ENCODE measurements around the gene ARHGAP31. TPM values are rescaled to one million over a fixed set of nuclear protein-coding genes. Genes with fewer than 3 reads are reported as not detected.

Gene ARHGAP31
- total and polyA plus RNA-seq, 2 experiments from 2014 or later, result 1.2 to 4.3 TPM

DNA sequence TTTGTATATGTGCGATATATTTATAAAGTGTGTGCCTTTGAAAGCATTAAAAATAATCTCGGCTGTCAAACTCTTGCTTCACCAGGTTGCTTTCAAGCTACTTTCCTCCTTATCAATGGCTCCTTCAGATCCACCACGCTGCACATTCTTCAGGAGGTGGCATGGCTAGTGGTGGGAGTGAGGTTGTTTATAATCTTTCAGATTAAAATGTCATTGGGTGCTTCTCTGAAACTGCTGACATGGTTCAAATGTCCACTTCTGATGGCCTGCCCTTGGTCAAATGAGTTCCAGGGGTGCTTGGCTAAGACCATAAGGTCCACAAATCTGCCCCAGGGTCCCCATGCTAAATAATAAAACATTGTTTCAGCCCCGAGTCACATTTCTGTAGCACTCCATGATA is 36.7 kb downstream of the ARHGAP31 start:
- H3K4me1 Mint-ChIP-seq, result peaks cover 16% of the 10 kb centered on the region
- Histone ChIP-seq H3K9me2 (ENCODE audit: insufficient read depth) (no peaks in the 10 kb centered on the region; the same call in none of the 2 replicates), H4K20me1 (replicated peaks; ENCODE audit: insufficient read depth) (no peaks in the 10 kb centered on the region), H2AFZ (no peak overlapping the region), H3K4me3 (no peak overlapping the region), H3K27ac (ENCODE audit: low read depth) (no peak overlapping the region), H3K27me3 (ENCODE audit: insufficient read depth) (no peaks in the 10 kb centered on the region), H3K4me2 (no peak overlapping the region), H3K79me2 (replicated peaks; ENCODE audit: insufficient read depth) (no peaks in the 10 kb centered on the region), H3K36me3 (ENCODE audit: insufficient read depth) (no peaks in the 10 kb centered on the region), H3F3A (replicated peaks; ENCODE audit: low read depth) (no peaks in the 10 kb centered on the region; the same call in 1 of the 2 replicates), H3K4me1 (ENCODE audit: insufficient read depth) (peaks cover 11% of the 10 kb centered on the region)
- no peaks in the 10 kb centered on the region for H3K9me3 Mint-ChIP-seq
- no peak overlapping the region for H3K27ac Mint-ChIP-seq
- no peaks in the 10 kb centered on the region for H3K36me3 Mint-ChIP-seq (ENCODE audit: low read depth)
- H3K4me3 Mint-ChIP-seq, result no peak overlapping the region
- no peak for TF ChIP-seq STAT1 (IDR thresholded peaks at IDR 0.05; ENCODE audit: unreplicated experiment)
- no peak for TF ChIP-seq ZNF114 (CRISPR knock-in tag; IDR thresholded peaks at IDR 0.05)
- no peak for TF ChIP-seq POLR2AphosphoS5 (IDR thresholded peaks at IDR 0.05; ENCODE audit: low read depth)
- no peak for TF ChIP-seq CTCF (conservative IDR thresholded peaks at IDR 0.05; ENCODE audit: low read depth in 2 of 2)
- TF ChIP-seq ZNF331 (CRISPR knock-in tag; IDR thresholded peaks at IDR 0.05; ENCODE audit: low read depth), result no peak
- no peak for TF ChIP-seq NANOG (IDR thresholded peaks at IDR 0.05; ENCODE audit: borderline replicate concordance)
- TF ChIP-seq CREB1 (CRISPR knock-in tag; IDR thresholded peaks at IDR 0.05; ENCODE audit: low read depth), result no peak
- TF ChIP-seq, protein P1, sequence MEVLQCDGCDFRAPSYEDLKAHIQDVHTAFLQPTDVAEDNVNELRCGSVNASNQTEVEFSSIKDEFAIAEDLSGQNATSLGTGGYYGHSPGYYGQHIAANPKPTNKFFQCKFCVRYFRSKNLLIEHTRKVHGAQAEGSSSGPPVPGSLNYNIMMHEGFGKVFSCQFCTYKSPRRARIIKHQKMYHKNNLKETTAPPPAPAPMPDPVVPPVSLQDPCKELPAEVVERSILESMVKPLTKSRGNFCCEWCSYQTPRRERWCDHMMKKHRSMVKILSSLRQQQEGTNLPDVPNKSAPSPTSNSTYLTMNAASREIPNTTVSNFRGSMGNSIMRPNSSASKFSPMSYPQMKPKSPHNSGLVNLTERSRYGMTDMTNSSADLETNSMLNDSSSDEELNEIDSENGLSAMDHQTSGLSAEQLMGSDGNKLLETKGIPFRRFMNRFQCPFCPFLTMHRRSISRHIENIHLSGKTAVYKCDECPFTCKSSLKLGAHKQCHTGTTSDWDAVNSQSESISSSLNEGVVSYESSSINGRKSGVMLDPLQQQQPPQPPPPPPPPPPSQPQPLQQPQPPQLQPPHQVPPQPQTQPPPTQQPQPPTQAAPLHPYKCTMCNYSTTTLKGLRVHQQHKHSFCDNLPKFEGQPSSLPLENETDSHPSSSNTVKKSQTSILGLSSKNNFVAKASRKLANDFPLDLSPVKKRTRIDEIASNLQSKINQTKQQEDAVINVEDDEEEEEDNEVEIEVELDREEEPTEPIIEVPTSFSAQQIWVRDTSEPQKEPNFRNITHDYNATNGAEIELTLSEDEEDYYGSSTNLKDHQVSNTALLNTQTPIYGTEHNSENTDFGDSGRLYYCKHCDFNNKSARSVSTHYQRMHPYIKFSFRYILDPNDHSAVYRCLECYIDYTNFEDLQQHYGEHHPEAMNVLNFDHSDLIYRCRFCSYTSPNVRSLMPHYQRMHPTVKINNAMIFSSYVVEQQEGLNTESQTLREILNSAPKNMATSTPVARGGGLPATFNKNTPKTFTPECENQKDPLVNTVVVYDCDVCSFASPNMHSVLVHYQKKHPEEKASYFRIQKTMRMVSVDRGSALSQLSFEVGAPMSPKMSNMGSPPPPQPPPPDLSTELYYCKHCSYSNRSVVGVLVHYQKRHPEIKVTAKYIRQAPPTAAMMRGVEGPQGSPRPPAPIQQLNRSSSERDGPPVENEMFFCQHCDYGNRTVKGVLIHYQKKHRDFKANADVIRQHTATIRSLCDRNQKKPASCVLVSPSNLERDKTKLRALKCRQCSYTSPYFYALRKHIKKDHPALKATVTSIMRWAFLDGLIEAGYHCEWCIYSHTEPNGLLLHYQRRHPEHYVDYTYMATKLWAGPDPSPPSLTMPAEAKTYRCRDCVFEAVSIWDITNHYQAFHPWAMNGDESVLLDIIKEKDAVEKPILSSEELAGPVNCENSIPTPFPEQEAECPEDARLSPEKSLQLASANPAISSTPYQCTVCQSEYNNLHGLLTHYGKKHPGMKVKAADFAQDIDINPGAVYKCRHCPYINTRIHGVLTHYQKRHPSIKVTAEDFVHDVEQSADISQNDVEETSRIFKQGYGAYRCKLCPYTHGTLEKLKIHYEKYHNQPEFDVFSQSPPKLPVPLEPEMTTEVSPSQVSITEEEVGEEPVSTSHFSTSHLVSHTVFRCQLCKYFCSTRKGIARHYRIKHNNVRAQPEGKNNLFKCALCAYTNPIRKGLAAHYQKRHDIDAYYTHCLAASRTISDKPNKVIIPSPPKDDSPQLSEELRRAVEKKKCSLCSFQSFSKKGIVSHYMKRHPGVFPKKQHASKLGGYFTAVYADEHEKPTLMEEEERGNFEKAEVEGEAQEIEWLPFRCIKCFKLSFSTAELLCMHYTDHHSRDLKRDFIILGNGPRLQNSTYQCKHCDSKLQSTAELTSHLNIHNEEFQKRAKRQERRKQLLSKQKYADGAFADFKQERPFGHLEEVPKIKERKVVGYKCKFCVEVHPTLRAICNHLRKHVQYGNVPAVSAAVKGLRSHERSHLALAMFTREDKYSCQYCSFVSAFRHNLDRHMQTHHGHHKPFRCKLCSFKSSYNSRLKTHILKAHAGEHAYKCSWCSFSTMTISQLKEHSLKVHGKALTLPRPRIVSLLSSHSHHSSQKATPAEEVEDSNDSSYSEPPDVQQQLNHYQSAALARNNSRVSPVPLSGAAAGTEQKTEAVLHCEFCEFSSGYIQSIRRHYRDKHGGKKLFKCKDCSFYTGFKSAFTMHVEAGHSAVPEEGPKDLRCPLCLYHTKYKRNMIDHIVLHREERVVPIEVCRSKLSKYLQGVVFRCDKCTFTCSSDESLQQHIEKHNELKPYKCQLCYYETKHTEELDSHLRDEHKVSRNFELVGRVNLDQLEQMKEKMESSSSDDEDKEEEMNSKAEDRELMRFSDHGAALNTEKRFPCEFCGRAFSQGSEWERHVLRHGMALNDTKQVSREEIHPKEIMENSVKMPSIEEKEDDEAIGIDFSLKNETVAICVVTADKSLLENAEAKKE (CRISPR knock-in tag; IDR thresholded peaks at IDR 0.05), result no peak
- TF ChIP-seq, protein P2, sequence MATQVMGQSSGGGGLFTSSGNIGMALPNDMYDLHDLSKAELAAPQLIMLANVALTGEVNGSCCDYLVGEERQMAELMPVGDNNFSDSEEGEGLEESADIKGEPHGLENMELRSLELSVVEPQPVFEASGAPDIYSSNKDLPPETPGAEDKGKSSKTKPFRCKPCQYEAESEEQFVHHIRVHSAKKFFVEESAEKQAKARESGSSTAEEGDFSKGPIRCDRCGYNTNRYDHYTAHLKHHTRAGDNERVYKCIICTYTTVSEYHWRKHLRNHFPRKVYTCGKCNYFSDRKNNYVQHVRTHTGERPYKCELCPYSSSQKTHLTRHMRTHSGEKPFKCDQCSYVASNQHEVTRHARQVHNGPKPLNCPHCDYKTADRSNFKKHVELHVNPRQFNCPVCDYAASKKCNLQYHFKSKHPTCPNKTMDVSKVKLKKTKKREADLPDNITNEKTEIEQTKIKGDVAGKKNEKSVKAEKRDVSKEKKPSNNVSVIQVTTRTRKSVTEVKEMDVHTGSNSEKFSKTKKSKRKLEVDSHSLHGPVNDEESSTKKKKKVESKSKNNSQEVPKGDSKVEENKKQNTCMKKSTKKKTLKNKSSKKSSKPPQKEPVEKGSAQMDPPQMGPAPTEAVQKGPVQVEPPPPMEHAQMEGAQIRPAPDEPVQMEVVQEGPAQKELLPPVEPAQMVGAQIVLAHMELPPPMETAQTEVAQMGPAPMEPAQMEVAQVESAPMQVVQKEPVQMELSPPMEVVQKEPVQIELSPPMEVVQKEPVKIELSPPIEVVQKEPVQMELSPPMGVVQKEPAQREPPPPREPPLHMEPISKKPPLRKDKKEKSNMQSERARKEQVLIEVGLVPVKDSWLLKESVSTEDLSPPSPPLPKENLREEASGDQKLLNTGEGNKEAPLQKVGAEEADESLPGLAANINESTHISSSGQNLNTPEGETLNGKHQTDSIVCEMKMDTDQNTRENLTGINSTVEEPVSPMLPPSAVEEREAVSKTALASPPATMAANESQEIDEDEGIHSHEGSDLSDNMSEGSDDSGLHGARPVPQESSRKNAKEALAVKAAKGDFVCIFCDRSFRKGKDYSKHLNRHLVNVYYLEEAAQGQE (IDR thresholded peaks at IDR 0.05; ENCODE audit: unreplicated experiment), result no peak
- no peak for TF ChIP-seq EZH2phosphoT487 (IDR thresholded peaks at IDR 0.05; ENCODE audit: unreplicated experiment)
- no peak for TF ChIP-seq EZH2 (IDR thresholded peaks at IDR 0.05; ENCODE audit: low read depth, unreplicated experiment)
- TF ChIP-seq, protein P3, sequence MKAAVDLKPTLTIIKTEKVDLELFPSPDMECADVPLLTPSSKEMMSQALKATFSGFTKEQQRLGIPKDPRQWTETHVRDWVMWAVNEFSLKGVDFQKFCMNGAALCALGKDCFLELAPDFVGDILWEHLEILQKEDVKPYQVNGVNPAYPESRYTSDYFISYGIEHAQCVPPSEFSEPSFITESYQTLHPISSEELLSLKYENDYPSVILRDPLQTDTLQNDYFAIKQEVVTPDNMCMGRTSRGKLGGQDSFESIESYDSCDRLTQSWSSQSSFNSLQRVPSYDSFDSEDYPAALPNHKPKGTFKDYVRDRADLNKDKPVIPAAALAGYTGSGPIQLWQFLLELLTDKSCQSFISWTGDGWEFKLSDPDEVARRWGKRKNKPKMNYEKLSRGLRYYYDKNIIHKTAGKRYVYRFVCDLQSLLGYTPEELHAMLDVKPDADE (IDR thresholded peaks at IDR 0.05), result no peak
- TF ChIP-seq JUNB (IDR thresholded peaks at IDR 0.05; ENCODE audit: unreplicated experiment), result no peak
- ATAC-seq (no peak), DNase-seq (ENCODE audit: low spot score) (no peak)
- peaks cover 4% of the 10 kb centered on the region for H3K27me3 Mint-ChIP-seq (ENCODE audit: insufficient read depth, low read depth, poor library complexity)

Data from GM23338 (cell line).